Measurements from ENCODE around the gene EIF4G1.
A peak's percentile ranks its signal among the peaks of the same experiment; 100 is the strongest.
"Not testable (repeated sequence)": the region's sequence is repeated elsewhere in the genome, so short reads cannot be mapped to it uniquely, and the experiment has no call there.

Gene EIF4G1

GRCh38 chr3:184336547-184337398, 22.4 kb downstream of the EIF4G1 start:
- peak; percentile 63 for DNase-seq

GRCh38 chr3:184337399-184337714, 23.0 kb downstream of the EIF4G1 start, which contains the start of gene FAM131A:
TSS of gene FAM131A (plus strand) at chr3:184337600. CDS start at chr3:184337631, 31 bp downstream.
- DNase-seq: no peak

- DNase-seq: no peak
These were observed 23.6 kb downstream of the EIF4G1 start for GRCh38 chr3:184337981-184338380.

- no peak for DNase-seq
These were observed 24.1 kb downstream of the EIF4G1 start for GRCh38 chr3:184338511-184338945.

GRCh38 chr3:184339001-184339400, 24.6 kb downstream of the EIF4G1 start:
- DNase-seq: no peak

GRCh38 chr3:184339451-184340135, 25.2 kb downstream of the EIF4G1 start:
- DNase-seq: not testable (repeated sequence)

- no peak for DNase-seq
These were observed 27.5 kb downstream of the EIF4G1 start for GRCh38 chr3:184341925-184342324.

GRCh38 chr3:184343200-184343876, 28.9 kb downstream of the EIF4G1 start:
- no peak for DNase-seq

- no peak for DNase-seq
These were observed 30.3 kb downstream of the EIF4G1 start for GRCh38 chr3:184344579-184345316.

GRCh38 chr3:184345317-184346144, 31.1 kb downstream of the EIF4G1 start:
- DNase-seq: peak; percentile 97

GRCh38 chr3:184346480-184347190, 32.2 kb downstream of the EIF4G1 start:
- DNase-seq: no peak

GRCh38 chr3:184347321-184348056, 33.1 kb downstream of the EIF4G1 start:
- peak; percentile 88 for DNase-seq

GRCh38 chr3:184348057-184348382, 33.6 kb downstream of the EIF4G1 start:
- no peak for DNase-seq

- no peak for DNase-seq
These were observed 35.4 kb downstream of the EIF4G1 start for GRCh38 chr3:184349563-184350470.

GRCh38 chr3:184350618-184351017, 36.2 kb downstream of the EIF4G1 start:
- no peak for DNase-seq

- DNase-seq: peak; percentile 37
These were observed 37.2 kb downstream of the EIF4G1 start for GRCh38 chr3:184351511-184352148.

- no peak for DNase-seq
These were observed 37.9 kb downstream of the EIF4G1 start for GRCh38 chr3:184352149-184352785.

- no peak for DNase-seq
These were observed 38.6 kb downstream of the EIF4G1 start for GRCh38 chr3:184352897-184353545.
